ENCODE results near the gene PARD3B. TPM values are rescaled to one million over a fixed set of nuclear protein-coding genes. Genes with fewer than 3 reads are reported as not detected.

The PARD3B gene
- total RNA-seq, 1 experiment from 2014 or later = 7.6 TPM

DNA sequence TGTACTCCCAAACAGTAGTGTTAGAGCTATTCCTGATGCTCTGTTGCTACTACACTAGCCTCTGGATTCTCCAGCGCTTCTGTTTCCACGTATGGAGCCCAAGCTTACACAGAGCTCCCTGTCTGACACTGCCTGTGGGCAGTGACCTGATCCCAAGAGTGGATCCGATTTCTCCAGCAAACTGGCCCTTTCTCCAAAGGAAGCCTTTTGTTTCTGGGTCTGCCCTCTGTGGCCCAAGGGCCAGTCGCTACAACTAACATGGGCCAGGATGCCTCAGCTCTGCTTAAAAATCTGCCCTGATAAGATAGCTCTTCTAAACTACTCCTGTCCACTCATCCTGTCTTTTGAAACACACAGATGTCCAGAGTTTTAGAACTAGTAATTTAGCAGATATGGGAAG, 964.4 kb downstream of the PARD3B start:
- DNase-seq = no peak
- H3F3A ChIP-seq (ENCODE audit: insufficient read depth, low read depth) = no peaks in the 10 kb centered on the region
- no peaks in the 10 kb centered on the region for H3K36me3 ChIP-seq (ENCODE audit: low read depth)
- H2AFZ ChIP-seq = no peak overlapping the region
- no peak overlapping the region for H3K4me2 ChIP-seq
- no peaks in the 10 kb centered on the region for H3K79me2 ChIP-seq (ENCODE audit: low read depth)
- TF ChIP-seq CTCF (conservative IDR thresholded peaks at IDR 0.05) (no peak), EZH2 (IDR thresholded peaks at IDR 0.05; ENCODE audit: low read depth) (no peak)
- no peaks in the 10 kb centered on the region for H4K20me1 ChIP-seq (ENCODE audit: insufficient read depth)
- POLR2A ChIA-PET (ENCODE audit: unreplicated experiment) = no interaction called here
- intact Hi-C loops (cut with micrococcal nuclease; ENCODE audit: unreplicated experiment) = no loop called here
- H3K4me3 ChIP-seq = no peak overlapping the region
- H3K9me2 ChIP-seq (ENCODE audit: insufficient read depth) = no peaks in the 10 kb centered on the region
- no peak overlapping the region for H3K27ac ChIP-seq
- BruUV-seq (replicated peaks) = no TSS peak
- no peaks in the 10 kb centered on the region for H3K27me3 ChIP-seq (ENCODE audit: insufficient read depth, low read depth)
- no peaks in the 10 kb centered on the region for H3K4me1 ChIP-seq (replicated peaks; ENCODE audit: insufficient read depth)
- H3K9me3 ChIP-seq (ENCODE audit: insufficient read depth, low read depth) = no peaks in the 10 kb centered on the region
- CTCF ChIA-PET = no interaction called here

- Histone ChIP-seq H3K9me3 (ENCODE audit: insufficient read depth, low read depth) (no peaks in the 10 kb centered on the region), H3K4me2 (no peak overlapping the region), H2AFZ (no peak overlapping the region), H3F3A (ENCODE audit: insufficient read depth, low read depth) (no peaks in the 10 kb centered on the region), H4K20me1 (ENCODE audit: insufficient read depth) (no peaks in the 10 kb centered on the region), H3K4me3 (no peak overlapping the region), H3K27me3 (ENCODE audit: insufficient read depth, low read depth) (no peaks in the 10 kb centered on the region), H3K27ac (no peak overlapping the region), H3K36me3 (ENCODE audit: low read depth) (no peaks in the 10 kb centered on the region), H3K9me2 (ENCODE audit: insufficient read depth) (no peaks in the 10 kb centered on the region), H3K79me2 (ENCODE audit: low read depth) (no peaks in the 10 kb centered on the region), H3K4me1 (replicated peaks; ENCODE audit: insufficient read depth) (no peaks in the 10 kb centered on the region)
- TF ChIP-seq EZH2 (IDR thresholded peaks at IDR 0.05; ENCODE audit: low read depth) = no peak
- no peak for TF ChIP-seq CTCF (conservative IDR thresholded peaks at IDR 0.05)
- intact Hi-C loops (cut with micrococcal nuclease; ENCODE audit: unreplicated experiment) = no loop called here
- ChIA-PET CTCF (interaction anchor here (0.6 kb wide), 1 partner anchor 1831 kb away, joined by 6 read pairs; no protein-coding TSS in a partner anchor), POLR2A (ENCODE audit: unreplicated experiment) (no interaction called here)
- no TSS peak for BruUV-seq (replicated peaks)
- DNase-seq = no peak
Measured at GRCh38 chr2:205510345-205510744, 965.1 kb downstream of the PARD3B start.

- H3K27me3 ChIP-seq (ENCODE audit: insufficient read depth, low read depth) = no peaks in the 10 kb centered on the region
- H2AFZ ChIP-seq = no peak overlapping the region
- no peak overlapping the region for H3K4me2 ChIP-seq
- no peaks in the 10 kb centered on the region for H3K9me3 ChIP-seq (ENCODE audit: insufficient read depth, low read depth)
- H3K4me1 ChIP-seq (replicated peaks; ENCODE audit: insufficient read depth) = no peaks in the 10 kb centered on the region
- H3K36me3 ChIP-seq (ENCODE audit: low read depth) = no peaks in the 10 kb centered on the region
- H3K9me2 ChIP-seq (ENCODE audit: insufficient read depth) = no peaks in the 10 kb centered on the region
- CTCF ChIA-PET = no interaction called here
- POLR2A ChIA-PET (ENCODE audit: unreplicated experiment) = no interaction called here
- intact Hi-C loops (cut with micrococcal nuclease; ENCODE audit: unreplicated experiment) = no loop called here
- no peaks in the 10 kb centered on the region for H3F3A ChIP-seq (ENCODE audit: insufficient read depth, low read depth)
- TF ChIP-seq CTCF (conservative IDR thresholded peaks at IDR 0.05) = no peak
- no peak for TF ChIP-seq EZH2 (IDR thresholded peaks at IDR 0.05; ENCODE audit: low read depth)
- H3K4me3 ChIP-seq = no peak overlapping the region
- no peaks in the 10 kb centered on the region for H3K79me2 ChIP-seq (ENCODE audit: low read depth)
- H4K20me1 ChIP-seq (ENCODE audit: insufficient read depth) = no peaks in the 10 kb centered on the region
- BruUV-seq (replicated peaks) = no TSS peak
- no peak overlapping the region for H3K27ac ChIP-seq
- no peak for DNase-seq
Measured at GRCh38 chr2:205511221-205511620, 965.9 kb downstream of the PARD3B start.

Measured in PC-9 (cell line).